ENCODE results near the gene GALNT7. TPM values are rescaled to one million over a fixed set of nuclear protein-coding genes. Genes with fewer than 3 reads are reported as not detected.
"Not testable (repeated sequence)": the region's sequence is repeated elsewhere in the genome, so short reads cannot be mapped to it uniquely, and the experiment has no call there.

Gene GALNT7, protein sequence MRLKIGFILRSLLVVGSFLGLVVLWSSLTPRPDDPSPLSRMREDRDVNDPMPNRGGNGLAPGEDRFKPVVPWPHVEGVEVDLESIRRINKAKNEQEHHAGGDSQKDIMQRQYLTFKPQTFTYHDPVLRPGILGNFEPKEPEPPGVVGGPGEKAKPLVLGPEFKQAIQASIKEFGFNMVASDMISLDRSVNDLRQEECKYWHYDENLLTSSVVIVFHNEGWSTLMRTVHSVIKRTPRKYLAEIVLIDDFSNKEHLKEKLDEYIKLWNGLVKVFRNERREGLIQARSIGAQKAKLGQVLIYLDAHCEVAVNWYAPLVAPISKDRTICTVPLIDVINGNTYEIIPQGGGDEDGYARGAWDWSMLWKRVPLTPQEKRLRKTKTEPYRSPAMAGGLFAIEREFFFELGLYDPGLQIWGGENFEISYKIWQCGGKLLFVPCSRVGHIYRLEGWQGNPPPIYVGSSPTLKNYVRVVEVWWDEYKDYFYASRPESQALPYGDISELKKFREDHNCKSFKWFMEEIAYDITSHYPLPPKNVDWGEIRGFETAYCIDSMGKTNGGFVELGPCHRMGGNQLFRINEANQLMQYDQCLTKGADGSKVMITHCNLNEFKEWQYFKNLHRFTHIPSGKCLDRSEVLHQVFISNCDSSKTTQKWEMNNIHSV
- total RNA-seq (2014; rRNA removed): 13.8 and 16.3 TPM in 2 replicates
- Bru-seq, nascent RNA: percentile 72 among the genes with signal in this experiment
- BruChase-seq, experiment 1, labeled RNA remaining after a 6-hour chase: percentile 60 among the genes with signal in this experiment
- BruChase-seq, experiment 2, labeled RNA remaining after a 2-hour chase: percentile 70 among the genes with signal in this experiment
- long read RNA-seq, full-length matches to known transcripts: 78 of 93 reads
- long read RNA-seq, partial matches to known transcripts: 3 of 93 reads
- long read RNA-seq, other reads (novel, unspliced or antisense): 12 of 93 reads

DNA sequence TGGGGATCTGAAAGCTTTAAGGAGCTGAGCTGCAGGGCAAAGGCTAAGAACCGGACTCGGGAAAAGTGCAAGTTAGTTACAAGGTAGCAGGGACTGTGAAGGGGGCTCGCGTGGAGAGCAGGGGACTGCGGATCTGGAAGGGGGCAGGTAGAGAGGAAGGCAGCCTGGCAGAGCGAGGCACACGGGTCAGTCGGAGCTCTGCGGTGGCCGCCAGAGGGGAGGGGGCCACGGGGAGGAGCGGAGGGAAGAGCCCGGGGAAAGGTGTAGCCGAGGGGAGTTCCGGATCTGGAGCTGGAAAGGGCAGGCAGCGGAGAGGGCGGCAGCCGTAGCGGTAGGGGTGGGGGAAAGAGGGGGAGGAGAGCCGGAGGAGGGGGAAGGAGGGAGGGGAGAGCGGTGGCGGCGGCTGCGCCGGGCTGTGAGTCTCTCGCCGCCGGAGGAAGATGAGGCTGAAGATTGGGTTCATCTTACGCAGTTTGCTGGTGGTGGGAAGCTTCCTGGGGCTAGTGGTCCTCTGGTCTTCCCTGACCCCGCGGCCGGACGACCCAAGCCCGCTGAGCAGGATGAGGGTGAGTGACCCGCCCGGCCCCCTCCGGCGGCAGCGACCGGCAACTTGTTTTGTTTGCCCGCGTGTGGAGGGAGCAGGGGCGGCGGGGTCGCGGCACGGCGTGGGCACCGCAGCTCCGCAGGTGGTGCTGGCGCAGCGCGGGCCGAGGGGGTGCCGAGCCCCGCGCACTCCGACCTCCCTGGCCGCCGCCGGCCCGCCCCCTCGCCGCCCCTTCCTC, at the start of gene GALNT7:
Gene GALNT7 (plus strand): TSS at position 416 of the 782 bp plus-strand sequence. CDS start 25 bp downstream, at position 441.
- ATAC-seq: peak; percentile 63
- Histone ChIP-seq H3K9me3 (ENCODE audit: low read length) (no peaks in the 10 kb centered on the region), H3K9ac (ENCODE audit: low read length) (peak within 1 kb of the TSS; percentile 89), H3K9me2 (replicated peaks; ENCODE audit: low read length) (no peaks in the 10 kb centered on the region), H3F3A (ENCODE audit: low read length, unreplicated experiment) (no peaks in the 10 kb centered on the region), H3K79me2 (ENCODE audit: low read length) (peaks cover 46% of the 10 kb centered on the region), H3K27ac (ENCODE audit: low read length) (peak within 1 kb of the TSS; percentile 83), H2AFZ (ENCODE audit: low read length) (peak within 1 kb of the TSS; percentile 76), H3K27me3 (ENCODE audit: low read length) (no peaks in the 10 kb centered on the region), H3K4me3 (ENCODE audit: low read length) (peak within 1 kb of the TSS; percentile 93), H3K4me2 (ENCODE audit: low read length) (peak within 1 kb of the TSS; percentile 99), H4K20me1 (ENCODE audit: low read length) (peaks cover 10% of the 10 kb centered on the region), H3K4me1 (ENCODE audit: insufficient read depth, low read length) (peaks cover 21% of the 10 kb centered on the region), H3K36me3 (ENCODE audit: low read depth, low read length) (no peaks in the 10 kb centered on the region)
- TF ChIP-seq EZH2phosphoT487 (IDR thresholded peaks at IDR 0.05; ENCODE audit: borderline replicate concordance, low read length): no peak
- TF ChIP-seq, protein P1, sequence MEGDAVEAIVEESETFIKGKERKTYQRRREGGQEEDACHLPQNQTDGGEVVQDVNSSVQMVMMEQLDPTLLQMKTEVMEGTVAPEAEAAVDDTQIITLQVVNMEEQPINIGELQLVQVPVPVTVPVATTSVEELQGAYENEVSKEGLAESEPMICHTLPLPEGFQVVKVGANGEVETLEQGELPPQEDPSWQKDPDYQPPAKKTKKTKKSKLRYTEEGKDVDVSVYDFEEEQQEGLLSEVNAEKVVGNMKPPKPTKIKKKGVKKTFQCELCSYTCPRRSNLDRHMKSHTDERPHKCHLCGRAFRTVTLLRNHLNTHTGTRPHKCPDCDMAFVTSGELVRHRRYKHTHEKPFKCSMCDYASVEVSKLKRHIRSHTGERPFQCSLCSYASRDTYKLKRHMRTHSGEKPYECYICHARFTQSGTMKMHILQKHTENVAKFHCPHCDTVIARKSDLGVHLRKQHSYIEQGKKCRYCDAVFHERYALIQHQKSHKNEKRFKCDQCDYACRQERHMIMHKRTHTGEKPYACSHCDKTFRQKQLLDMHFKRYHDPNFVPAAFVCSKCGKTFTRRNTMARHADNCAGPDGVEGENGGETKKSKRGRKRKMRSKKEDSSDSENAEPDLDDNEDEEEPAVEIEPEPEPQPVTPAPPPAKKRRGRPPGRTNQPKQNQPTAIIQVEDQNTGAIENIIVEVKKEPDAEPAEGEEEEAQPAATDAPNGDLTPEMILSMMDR (conservative IDR thresholded peaks at IDR 0.05; ENCODE audit: low read depth, low read length): no peak
- no peak for TF ChIP-seq EZH2 (IDR thresholded peaks at IDR 0.05; ENCODE audit: low read length, unreplicated experiment)
- intact Hi-C loops (cut with micrococcal nuclease): no loop called here
- no TSS peak for BruUV-seq (replicated peaks)
- ChIA-PET POLR2A (ENCODE audit: unreplicated experiment) (no interaction called here), CTCF (interaction anchor here (0.5 to 1.1 kb wide), 5 partner anchors 65 to 162 kb away, joined by 3 to 11 read pairs (median 5); no protein-coding TSS in a partner anchor)
- DNase-seq: peak; percentile 71

DNA sequence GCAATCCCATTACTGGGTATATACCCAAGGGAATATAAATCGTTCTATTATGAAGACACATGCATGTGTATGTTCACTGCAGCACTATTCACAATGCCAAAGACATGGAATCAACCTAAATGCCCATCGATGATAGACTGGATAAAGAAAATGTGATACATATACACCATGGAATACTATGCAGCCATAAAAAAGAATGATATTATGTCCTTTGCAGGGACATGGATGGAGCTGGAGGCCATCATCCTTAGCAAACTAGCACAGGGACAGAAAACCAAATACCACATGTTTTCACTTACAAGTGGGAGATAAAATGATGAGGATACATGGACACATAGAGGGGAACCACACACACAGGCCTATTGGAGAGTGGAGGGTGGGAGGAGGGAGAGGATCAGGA, 49.8 kb upstream of the GALNT7 start:
- intact Hi-C loops (cut with micrococcal nuclease); H3K27ac ChIP-seq (ENCODE audit: low read length); H3K79me2 ChIP-seq (ENCODE audit: low read length); H3K4me2 ChIP-seq (ENCODE audit: low read length); H3K36me3 ChIP-seq (ENCODE audit: low read depth, low read length); CTCF ChIA-PET; POLR2A ChIA-PET (ENCODE audit: unreplicated experiment); H2AFZ ChIP-seq (ENCODE audit: low read length); DNase-seq; H3K9me3 ChIP-seq (ENCODE audit: low read length); H3K4me3 ChIP-seq (ENCODE audit: low read length); H3K4me1 ChIP-seq (ENCODE audit: insufficient read depth, low read length); H3K9ac ChIP-seq (ENCODE audit: low read length); H3F3A ChIP-seq (ENCODE audit: low read length, unreplicated experiment); H3K9me2 ChIP-seq (replicated peaks; ENCODE audit: low read length); ATAC-seq; H4K20me1 ChIP-seq (ENCODE audit: low read length); H3K27me3 ChIP-seq (ENCODE audit: low read length); BruUV-seq (replicated peaks): not testable (repeated sequence)

DNA sequence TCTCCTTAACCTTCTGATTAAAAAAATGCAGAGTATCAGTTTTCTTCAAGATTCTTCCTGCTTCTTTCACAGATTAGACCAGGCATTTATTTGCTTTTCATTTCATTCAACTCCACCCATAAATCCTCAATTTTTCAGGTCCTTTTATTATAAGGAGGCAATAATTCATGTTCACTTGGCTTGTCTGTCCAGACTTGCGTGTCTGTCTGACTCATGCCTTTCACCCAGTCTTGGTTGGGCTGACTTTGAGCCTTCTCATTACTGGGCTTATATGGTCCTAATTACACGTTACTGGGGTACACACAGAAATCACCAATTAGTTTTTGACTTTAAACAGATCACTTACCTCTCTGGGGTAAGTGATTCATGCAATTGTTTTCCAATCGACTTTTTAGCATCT, 48.8 kb upstream of the GALNT7 start:
- Histone ChIP-seq H3K4me1 (ENCODE audit: insufficient read depth, low read length) (no peaks in the 10 kb centered on the region), H3K27ac (ENCODE audit: low read length) (no peak overlapping the region), H3K4me3 (ENCODE audit: low read length) (no peak overlapping the region), H3K4me2 (ENCODE audit: low read length) (no peak overlapping the region), H2AFZ (ENCODE audit: low read length) (no peak overlapping the region), H3K9me3 (ENCODE audit: low read length) (no peaks in the 10 kb centered on the region), H3K9me2 (replicated peaks; ENCODE audit: low read length) (no peaks in the 10 kb centered on the region), H3K79me2 (ENCODE audit: low read length) (no peaks in the 10 kb centered on the region), H3F3A (ENCODE audit: low read length, unreplicated experiment) (no peaks in the 10 kb centered on the region), H3K9ac (ENCODE audit: low read length) (no peak overlapping the region), H3K27me3 (ENCODE audit: low read length) (no peaks in the 10 kb centered on the region), H4K20me1 (ENCODE audit: low read length) (no peaks in the 10 kb centered on the region), H3K36me3 (ENCODE audit: low read depth, low read length) (no peaks in the 10 kb centered on the region)
- TF ChIP-seq, protein P1 (conservative IDR thresholded peaks at IDR 0.05; ENCODE audit: low read depth, low read length): no peak
- TF ChIP-seq EZH2 (IDR thresholded peaks at IDR 0.05; ENCODE audit: low read length, unreplicated experiment) (no peak), EZH2phosphoT487 (IDR thresholded peaks at IDR 0.05; ENCODE audit: borderline replicate concordance, low read length) (no peak)
- peak; percentile 28 for DNase-seq
- ATAC-seq: no peak
- BruUV-seq (replicated peaks): no TSS peak
- POLR2A ChIA-PET (ENCODE audit: unreplicated experiment): no interaction called here
- CTCF ChIA-PET: no interaction called here
- intact Hi-C loops (cut with micrococcal nuclease): no loop called here

All from PC-3 (cell line).